Effector memory CD8-positive, alpha-beta T cell (primary cell): ENCODE data around the gene SH2D2A.

Experiments used
- ATAC-seq: fragments of 150-1000 bp; cut with Tn5 transposase; replicated peaks from 2 replicates; pipeline ENCODE4 v1.10.0; 2021; ENCODE audit warnings: mild to moderate bottlenecking, moderate library complexity
- DNase-seq, 3 experiments: peaks; one replicate each; pipeline ENCODE4 v3.0.0; 2021
- H3K27ac Mint-ChIP-seq, 2 donors: one replicate each; pipeline ENCODE4 v1.8.0; 2022; ENCODE audit warnings: mild to moderate bottlenecking in 2 of 2, mixed read lengths in 2 of 2, moderate library complexity in 2 of 2
- H3K27me3 Mint-ChIP-seq, 2 donors: one replicate each; pipeline ENCODE4 v1.8.0; 2022; ENCODE audit warnings: mixed read lengths in 2 of 2
- H3K36me3 Mint-ChIP-seq: one replicate; pipeline ENCODE4 v1.8.0; 2022; ENCODE audit warnings: mild to moderate bottlenecking, moderate library complexity, mixed read lengths; ENCODE audit not compliant: insufficient read depth
- H3K4me1 Mint-ChIP-seq, 2 donors: one replicate each; pipeline ENCODE4 v1.8.0; 2022; ENCODE audit warnings: low read depth in 2 of 2, mixed read lengths in 2 of 2
- H3K4me3 Mint-ChIP-seq, 2 donors: one replicate each; pipeline ENCODE4 v1.8.0; 2022; ENCODE audit warnings: mild to moderate bottlenecking in 2 of 2, mixed read lengths in 2 of 2, moderate library complexity in 2 of 2
- H3K9me3 Mint-ChIP-seq, 2 donors: one replicate each; pipeline ENCODE4 v1.8.0; 2022; ENCODE audit warnings: mixed read lengths in 2 of 2

SH2D2A gene

DNA sequence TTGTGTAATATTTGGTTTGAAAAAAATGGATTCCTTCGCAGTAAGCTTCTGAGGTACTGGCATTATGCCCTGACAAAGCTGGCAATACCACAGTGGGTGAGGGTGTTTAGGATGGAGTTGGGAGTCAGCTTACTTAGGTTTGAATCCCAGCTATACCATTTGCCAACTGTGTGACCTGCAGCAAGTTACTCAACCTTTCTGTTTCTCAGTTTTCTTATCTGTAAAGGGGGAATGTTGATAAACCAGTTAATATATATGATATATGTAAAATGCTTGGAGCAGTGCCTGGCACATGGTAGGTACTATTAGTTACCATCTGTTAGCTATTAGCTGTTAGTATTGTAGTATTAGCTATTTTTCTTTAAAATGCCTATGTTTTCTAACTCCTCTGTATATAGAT is 60.3 kb downstream of the SH2D2A start:
- peaks cover 5 to 9% of the 10 kb centered on the region in 2 donors for H3K4me1 Mint-ChIP-seq
- peaks cover 8% of the 10 kb centered on the region for H3K36me3 Mint-ChIP-seq
- H3K27ac Mint-ChIP-seq = no peak overlapping the region
- H3K4me3 Mint-ChIP-seq = no peak overlapping the region
- no peaks in the 10 kb centered on the region for H3K27me3 Mint-ChIP-seq
- no peak for DNase-seq
- ATAC-seq = no peak
- H3K9me3 Mint-ChIP-seq = no peaks in the 10 kb centered on the region
